GM10248 (cell line): ENCODE data around the gene TMEM33.

Experiments used
- CTCF ChIA-PET: fragments of 300-600 bp; sonication (Branson Sonifier 250); formaldehyde crosslinking; extraction: SDS; loops from one replicate; lab custom pipeline; 2021; ENCODE audit warnings: antibody characterized with exemption; lab: Yijun Ruan, JAX
- POLR2A ChIA-PET: fragments of 350-650 bp; sonication (Branson Sonifier 250); formaldehyde crosslinking; extraction: SDS; loops from one replicate; lab custom pipeline; 2020; ENCODE audit warnings: antibody characterized with exemption; lab: Yijun Ruan, JAX
- DNase-seq: peaks from one replicate; pipeline ENCODE4 v3.0.0; 2012; ENCODE audit errors: extremely low spot score
- CTCF ChIP-seq: IDR thresholded peaks from 2 replicates; pipeline ENCODE4 v1.5.1; 2012; ENCODE audit warnings: mild to moderate bottlenecking, low read depth; ENCODE audit errors: extremely low read depth, missing control alignments, control extremely low read depth

The TMEM33 gene

GRCh38 chr4:41999321-41999720 is 64.1 kb downstream of the TMEM33 start:
- TF ChIP-seq CTCF = no peak
- POLR2A ChIA-PET = no interaction called here
- CTCF ChIA-PET = no interaction called here
- no peak for DNase-seq

- TF ChIP-seq CTCF = no peak
- CTCF ChIA-PET = no interaction called here
- no peak for DNase-seq
- POLR2A ChIA-PET = no interaction called here
Measured at GRCh38 chr4:42008011-42008786, 73.0 kb downstream of the TMEM33 start.
